Lung (tissue), 12 donors: ENCODE results near the gene NYNRIN. TPM values are rescaled to one million over a fixed set of nuclear protein-coding genes. Genes with fewer than 3 reads are reported as not detected.

ENCODE experiments used
- ATAC-seq: fragments of 200-7000 bp; cut with Tn5 transposase; one replicate; pipeline ENCODE4 v1.9.1; 2020; ENCODE audit warnings: moderate number of reproducible peaks; ENCODE audit not compliant: insufficient read depth, low FRiP score
- DNase-seq, 3 donors: peaks; one replicate each; pipeline ENCODE4 v3.0.0-alpha.2; 2013 to 2017
- H3K27ac ChIP-seq, 2 donors: one replicate each; pipeline ENCODE4 v1.5.1; 2013; ENCODE audit warnings: mild to moderate bottlenecking in 2 of 2, moderate library complexity in 2 of 2, control low read depth in 1 of 2, inconsistent platforms in 1 of 2, low read depth in 1 of 2, low read length in 1 of 2
- H3K27me3 ChIP-seq, 3 donors: one replicate each; pipeline ENCODE4 v1.5.1; 2013; ENCODE audit warnings: low read length in 2 of 3; ENCODE audit not compliant: control insufficient read depth in 3 of 3, insufficient read depth in 3 of 3
- H3K36me3 ChIP-seq, 4 donors: one replicate each; pipeline ENCODE4 v1.5.1; 2013; ENCODE audit warnings: low read length in 4 of 4, mild to moderate bottlenecking in 1 of 4, moderate library complexity in 1 of 4; ENCODE audit not compliant: control insufficient read depth in 4 of 4, insufficient read depth in 4 of 4
- H3K4me1 ChIP-seq, 5 donors: one replicate each; pipeline ENCODE4 v1.5.1; 2013; ENCODE audit warnings: low read length in 5 of 5, mild to moderate bottlenecking in 2 of 5, moderate library complexity in 1 of 5; ENCODE audit not compliant: control insufficient read depth in 5 of 5, insufficient read depth in 5 of 5
- H3K4me3 ChIP-seq: one replicate; pipeline ENCODE4 v1.5.1; 2013; ENCODE audit warnings: mild to moderate bottlenecking, control low read depth, moderate library complexity
- H3K9ac ChIP-seq, 2 donors: one replicate each; pipeline ENCODE4 v1.5.1; 2013; ENCODE audit warnings: low read length in 2 of 2, control low read depth in 1 of 2; ENCODE audit not compliant: insufficient read depth in 1 of 2
- H3K9me3 ChIP-seq, 4 donors: one replicate each; pipeline ENCODE4 v1.5.1; 2013; ENCODE audit warnings: low read length in 3 of 4, mild to moderate bottlenecking in 1 of 4, moderate library complexity in 1 of 4; ENCODE audit not compliant: control insufficient read depth in 4 of 4, insufficient read depth in 3 of 4
- WGBS, 2 donors: extraction: QIAGEN DNeasy Blood & Tissue Kit; methylation state at CpG; one replicate each; pipeline ENCODE4 v1.1.7; 2013; 5-methylcytosine and 5-hydroxymethylcytosine counted together
- polyA plus RNA-seq, 2 donors: library from polyadenylated mRNA; stranded (reverse); fragments of 200-250 nt; gene quantifications; one replicate each; pipeline ENCODE4 v1.2.1, GENCODE V29; 2013
- total RNA-seq, 2 donors: library from RNA; depleted of rRNA in 1 of 2; stranded (reverse); fragments of >200 nt in 1 of 2; gene quantifications; one replicate each; pipeline ENCODE4 v1.2.1, GENCODE V29; 2014 to 2021
- TF ChIP-seq, protein P1 (sequence below): IDR thresholded peaks from 2 replicates; pipeline ENCODE4 v1.5.1; 2012; ENCODE audit warnings: mild to moderate bottlenecking; ENCODE audit errors: control extremely low read depth, extremely low read depth
- donor health status: control.
- donor health status: control.
- donor health status: Bipolar disorder and iron deficiency.
- donor health status: healthy.
- donor health status: DM: yes; HTN: yes; CAD: no.

NYNRIN gene
- total and polyA plus RNA-seq, 4 donors: 2.9 to 49.8 (median 10.2) TPM

DNA sequence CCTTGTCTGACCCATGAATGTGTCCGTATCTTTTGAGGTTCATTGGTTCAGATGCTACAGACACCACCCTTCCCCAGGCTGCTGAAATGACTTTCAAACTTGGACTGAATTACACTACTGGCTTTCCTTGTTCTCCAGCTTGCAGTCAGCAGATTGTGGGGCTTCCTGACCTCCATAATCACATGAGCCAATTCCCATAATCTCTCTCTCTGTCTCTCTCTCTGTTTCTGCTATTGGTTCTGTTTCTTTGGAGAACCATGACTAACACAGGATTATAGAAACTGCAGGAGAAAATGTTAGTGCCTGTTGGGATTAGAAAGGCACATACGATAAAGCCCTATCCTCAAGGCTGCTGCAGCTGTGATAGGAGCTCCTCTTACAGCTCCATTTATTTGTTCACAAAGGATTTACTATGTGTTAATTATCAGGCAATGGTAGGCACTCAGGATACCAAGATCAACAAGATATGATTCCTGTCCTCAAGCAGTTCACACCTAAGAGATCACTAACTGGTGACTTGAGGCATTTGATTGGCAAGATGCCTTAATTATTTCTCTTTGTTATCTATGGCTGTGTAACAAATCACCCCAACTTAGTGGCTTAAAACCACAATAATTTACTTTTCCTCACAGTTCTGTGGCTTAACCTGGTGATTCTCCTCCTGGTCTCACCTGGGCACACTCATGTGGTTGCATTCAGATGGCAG lies 10.2 kb upstream of the NYNRIN start:
- 81 to 87% methylated on average over 2 of the region's 2 CpGs for WGBS, 2 donors
- Histone ChIP-seq H3K9ac (no peak overlapping the region), H3K4me1 (peaks cover 0 to 24% (median 7%) of the 10 kb centered on the region in 5 donors), H3K9me3 (no peaks in the 10 kb centered on the region), H3K27ac (peak overlapping the region in 1 of 2 donors; percentile 1), H3K27me3 (no peaks in the 10 kb centered on the region), H3K4me3 (no peak overlapping the region), H3K36me3 (no peaks in the 10 kb centered on the region)
- TF ChIP-seq, protein P1, sequence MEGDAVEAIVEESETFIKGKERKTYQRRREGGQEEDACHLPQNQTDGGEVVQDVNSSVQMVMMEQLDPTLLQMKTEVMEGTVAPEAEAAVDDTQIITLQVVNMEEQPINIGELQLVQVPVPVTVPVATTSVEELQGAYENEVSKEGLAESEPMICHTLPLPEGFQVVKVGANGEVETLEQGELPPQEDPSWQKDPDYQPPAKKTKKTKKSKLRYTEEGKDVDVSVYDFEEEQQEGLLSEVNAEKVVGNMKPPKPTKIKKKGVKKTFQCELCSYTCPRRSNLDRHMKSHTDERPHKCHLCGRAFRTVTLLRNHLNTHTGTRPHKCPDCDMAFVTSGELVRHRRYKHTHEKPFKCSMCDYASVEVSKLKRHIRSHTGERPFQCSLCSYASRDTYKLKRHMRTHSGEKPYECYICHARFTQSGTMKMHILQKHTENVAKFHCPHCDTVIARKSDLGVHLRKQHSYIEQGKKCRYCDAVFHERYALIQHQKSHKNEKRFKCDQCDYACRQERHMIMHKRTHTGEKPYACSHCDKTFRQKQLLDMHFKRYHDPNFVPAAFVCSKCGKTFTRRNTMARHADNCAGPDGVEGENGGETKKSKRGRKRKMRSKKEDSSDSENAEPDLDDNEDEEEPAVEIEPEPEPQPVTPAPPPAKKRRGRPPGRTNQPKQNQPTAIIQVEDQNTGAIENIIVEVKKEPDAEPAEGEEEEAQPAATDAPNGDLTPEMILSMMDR: no peak
- ATAC-seq: no peak
- no peak for DNase-seq

DNA sequence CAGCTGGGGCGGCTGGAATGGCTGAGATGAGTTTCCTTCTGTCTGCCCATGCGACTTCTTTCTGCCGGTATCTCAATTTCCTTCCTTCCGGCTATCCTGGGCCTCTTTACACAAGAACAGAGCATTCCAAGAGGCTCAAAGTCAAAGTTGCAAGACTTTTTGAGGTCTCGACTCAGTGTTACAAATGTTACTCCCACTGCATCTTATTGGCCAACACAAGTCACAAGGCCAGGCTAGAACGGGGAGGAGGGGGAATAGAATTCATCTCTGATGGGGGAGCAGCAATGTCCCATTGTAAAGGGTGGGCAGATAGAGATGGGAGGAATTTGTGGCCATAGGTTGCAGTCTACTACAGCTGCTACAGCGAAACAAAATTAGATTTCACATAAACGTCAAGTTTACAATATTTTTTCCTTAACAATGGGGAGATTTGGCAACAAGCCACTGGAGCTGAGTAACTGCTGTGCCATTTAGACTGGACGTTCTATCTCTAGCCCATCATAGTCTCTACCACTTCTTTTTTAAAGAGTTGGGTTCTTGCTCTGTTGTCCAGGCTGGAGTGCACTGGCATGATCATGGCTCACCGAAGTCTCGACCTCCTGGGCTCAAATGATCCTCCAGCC lies 9.5 kb upstream of the NYNRIN start:
- Histone ChIP-seq H3K4me3 (no peak overlapping the region), H3K27me3 (no peaks in the 10 kb centered on the region), H3K27ac (peak overlapping the region in 1 of 2 donors; percentile 1), H3K4me1 (peaks cover 0 to 31% (median 9%) of the 10 kb centered on the region in 5 donors), H3K36me3 (no peaks in the 10 kb centered on the region), H3K9me3 (no peaks in the 10 kb centered on the region), H3K9ac (no peak overlapping the region)
- DNase-seq (peak; percentile 42 to 78 (median 69)), ATAC-seq (no peak)
- WGBS, 2 donors: 45 to 51% methylated on average over 11 of the region's 11 CpGs
- TF ChIP-seq, protein P1: no peak

DNA sequence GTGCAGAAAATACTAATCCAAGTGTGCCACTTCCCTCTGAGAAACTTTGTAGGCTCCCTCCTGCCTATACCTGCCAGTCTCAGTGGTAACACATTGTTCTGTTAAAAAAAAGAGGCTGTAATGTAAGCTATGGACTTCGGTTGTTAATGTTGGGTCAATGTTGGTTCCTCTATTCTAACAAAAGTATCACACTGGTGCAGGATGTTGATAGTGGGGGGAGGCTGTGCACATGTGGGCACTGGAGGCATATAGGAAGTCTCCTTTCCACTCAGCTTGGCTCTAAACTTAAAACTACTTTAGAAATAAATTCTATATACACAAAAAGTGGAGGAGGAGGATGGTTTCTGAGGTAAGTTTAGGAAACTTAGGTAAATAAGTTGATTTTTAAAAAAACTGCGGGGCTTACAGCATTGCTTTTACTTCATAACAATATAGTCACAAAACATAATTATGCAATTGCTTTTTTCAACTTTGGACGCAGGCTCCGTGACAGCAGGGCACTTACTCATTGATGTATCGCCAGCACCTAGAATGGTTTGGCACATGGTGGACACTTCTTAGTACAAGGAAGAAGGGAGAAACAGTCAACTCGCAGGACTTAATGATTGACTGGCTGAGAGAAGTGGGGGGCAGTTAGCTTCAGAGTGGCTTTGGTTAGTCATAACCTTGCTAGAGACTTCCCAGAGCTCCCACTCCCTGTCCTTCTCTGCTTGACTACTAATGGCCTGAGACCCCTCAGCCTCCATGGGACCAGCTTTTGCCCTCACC lies 7.9 kb upstream of the NYNRIN start:
- ATAC-seq (no peak), DNase-seq (no peak)
- Histone ChIP-seq H3K9me3 (no peaks in the 10 kb centered on the region), H3K27me3 (no peaks in the 10 kb centered on the region), H3K9ac (no peak overlapping the region), H3K4me1 (peaks cover 0 to 34% (median 9%) of the 10 kb centered on the region in 5 donors), H3K36me3 (no peaks in the 10 kb centered on the region), H3K4me3 (no peak overlapping the region), H3K27ac (no peak overlapping the region)
- 21 to 45% methylated on average over 6 of the region's 6 CpGs for WGBS, 2 donors
- TF ChIP-seq, protein P1: no peak
